Stimulated activated CD4-positive, alpha-beta T cell treated with anti-CD3 and anti-CD28 coated beads, Interleukin-4, amount 100 ng/mL, for 1 hour (primary cell): ENCODE measurements around the gene ARL4A.

Source experiments
- DNase-seq: peaks from one replicate; pipeline ENCODE4 v3.0.0-alpha.2; 2020

ARL4A gene

GRCh38 chr7:12727455-12728191, 40.2 kb downstream of the ARL4A start:
- DNase-seq: no peak

GRCh38 chr7:12728192-12728538, 40.7 kb downstream of the ARL4A start:
- DNase-seq: no peak

- no peak for DNase-seq
Observed at GRCh38 chr7:12729112-12729511, 41.7 kb downstream of the ARL4A start.

- DNase-seq: no peak
Observed at GRCh38 chr7:12730523-12730922, 43.1 kb downstream of the ARL4A start.

GRCh38 chr7:12731214-12731656, 43.8 kb downstream of the ARL4A start:
- no peak for DNase-seq

- DNase-seq: no peak
Observed at GRCh38 chr7:12731775-12732174, 44.3 kb downstream of the ARL4A start.

- no peak for DNase-seq
Observed at GRCh38 chr7:12732428-12732827, 45.0 kb downstream of the ARL4A start.

GRCh38 chr7:12735923-12736322, 48.5 kb downstream of the ARL4A start:
- DNase-seq: no peak

GRCh38 chr7:12737373-12737772, 49.9 kb downstream of the ARL4A start:
- DNase-seq: no peak

GRCh38 chr7:12737836-12738235, 50.4 kb downstream of the ARL4A start:
- DNase-seq: no peak

- DNase-seq: no peak
Observed at GRCh38 chr7:12738665-12739064, 51.2 kb downstream of the ARL4A start.
